ENCODE measurements around the gene GADD45G. TPM values are rescaled to one million over a fixed set of nuclear protein-coding genes. Genes with fewer than 3 reads are reported as not detected.

The GADD45G gene
- total RNA-seq, 1 donor from 2014 or later = 19.9 TPM

DNA sequence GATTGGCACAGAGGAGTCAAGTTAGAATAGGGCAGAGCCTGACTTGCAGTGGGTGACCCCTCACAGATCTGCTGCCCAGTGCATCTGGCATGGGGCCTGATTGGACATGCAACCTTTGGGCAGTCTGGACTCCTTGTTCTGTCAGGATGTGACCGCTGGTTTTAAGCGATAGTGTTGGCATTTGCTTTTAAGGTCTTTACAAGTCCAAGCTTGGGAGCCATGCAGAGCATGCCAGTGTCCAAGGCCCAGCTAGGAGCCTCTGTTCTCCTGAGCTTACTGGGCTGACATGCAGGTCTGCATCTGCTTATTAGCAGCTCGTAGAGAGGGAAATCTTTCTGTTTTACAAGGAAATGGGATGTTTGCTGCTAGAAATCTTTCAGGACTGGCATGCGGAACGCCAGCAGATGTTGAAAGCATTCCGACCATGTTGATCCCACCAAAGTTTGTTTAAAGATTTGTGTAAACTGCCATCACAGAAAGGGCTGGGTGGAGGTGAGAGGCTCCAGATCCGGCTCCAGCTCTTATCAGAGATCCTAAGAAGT lies 27.5 kb downstream of the GADD45G start:
- Mint-ChIP-seq H3K4me1 (ENCODE audit: low read depth) (no peaks in the 10 kb centered on the region), H3K27ac (no peak overlapping the region), H3K36me3 (ENCODE audit: low read depth) (no peaks in the 10 kb centered on the region), H3K27me3 (ENCODE audit: low read depth) (peaks cover 12% of the 10 kb centered on the region), H3K9me3 (no peaks in the 10 kb centered on the region), H3K4me3 (ENCODE audit: low read depth) (no peak overlapping the region)
- intact Hi-C loops (cut with micrococcal nuclease) = no loop called here
- no peak for DNase-seq (ENCODE audit: low spot score)

DNA sequence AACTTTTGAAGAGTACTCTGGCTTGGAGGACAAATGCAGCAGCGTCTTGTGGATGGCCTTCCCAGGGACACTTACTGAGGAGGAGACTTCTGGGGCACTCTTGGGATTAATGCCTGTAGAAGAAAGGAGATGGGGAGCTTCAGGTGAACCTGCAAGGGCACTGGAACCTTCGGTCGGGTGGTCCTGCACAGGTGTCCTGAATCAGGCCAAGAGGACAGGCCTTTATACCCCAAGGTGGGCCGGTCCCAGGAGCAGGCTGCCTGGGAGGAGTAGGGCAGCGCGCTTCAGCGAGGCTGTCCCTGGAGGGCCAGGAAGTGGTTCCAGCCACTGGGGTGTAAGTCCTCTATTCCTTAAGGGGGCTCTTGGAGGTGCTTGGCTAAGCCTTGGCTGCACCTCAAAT lies 27.9 kb downstream of the GADD45G start:
- intact Hi-C loops (cut with micrococcal nuclease) = no loop called here
- no peak overlapping the region for H3K27ac Mint-ChIP-seq
- H3K27me3 Mint-ChIP-seq (ENCODE audit: low read depth) = peaks cover 11% of the 10 kb centered on the region
- DNase-seq (ENCODE audit: low spot score) = no peak
- H3K4me1 Mint-ChIP-seq (ENCODE audit: low read depth) = no peaks in the 10 kb centered on the region
- H3K36me3 Mint-ChIP-seq (ENCODE audit: low read depth) = no peaks in the 10 kb centered on the region
- no peak overlapping the region for H3K4me3 Mint-ChIP-seq (ENCODE audit: low read depth)
- no peaks in the 10 kb centered on the region for H3K9me3 Mint-ChIP-seq

GRCh38 chr9:89633404-89633803 lies 28.6 kb downstream of the GADD45G start:
- Mint-ChIP-seq H3K4me1 (ENCODE audit: low read depth) (no peaks in the 10 kb centered on the region), H3K4me3 (ENCODE audit: low read depth) (no peak overlapping the region), H3K36me3 (ENCODE audit: low read depth) (no peaks in the 10 kb centered on the region), H3K27me3 (ENCODE audit: low read depth) (peaks cover 13% of the 10 kb centered on the region), H3K27ac (no peak overlapping the region), H3K9me3 (no peaks in the 10 kb centered on the region)
- intact Hi-C loops (cut with micrococcal nuclease) = no loop called here
- no peak for DNase-seq (ENCODE audit: low spot score)

GRCh38 chr9:89633920-89634319 lies 29.1 kb downstream of the GADD45G start:
- no peaks in the 10 kb centered on the region for H3K4me1 Mint-ChIP-seq (ENCODE audit: low read depth)
- H3K9me3 Mint-ChIP-seq = no peaks in the 10 kb centered on the region
- intact Hi-C loops (cut with micrococcal nuclease) = no loop called here
- H3K36me3 Mint-ChIP-seq (ENCODE audit: low read depth) = no peaks in the 10 kb centered on the region
- no peak overlapping the region for H3K4me3 Mint-ChIP-seq (ENCODE audit: low read depth)
- no peak overlapping the region for H3K27ac Mint-ChIP-seq
- no peak for DNase-seq (ENCODE audit: low spot score)
- H3K27me3 Mint-ChIP-seq (ENCODE audit: low read depth) = peaks cover 11% of the 10 kb centered on the region

GRCh38 chr9:89634995-89635742 lies 30.4 kb downstream of the GADD45G start:
- Mint-ChIP-seq H3K4me1 (ENCODE audit: low read depth) (no peaks in the 10 kb centered on the region), H3K27ac (no peak overlapping the region), H3K27me3 (ENCODE audit: low read depth) (peaks cover 6% of the 10 kb centered on the region), H3K9me3 (no peaks in the 10 kb centered on the region), H3K36me3 (ENCODE audit: low read depth) (no peaks in the 10 kb centered on the region), H3K4me3 (ENCODE audit: low read depth) (no peak overlapping the region)
- no peak for DNase-seq (ENCODE audit: low spot score)
- intact Hi-C loops (cut with micrococcal nuclease) = no loop called here

GRCh38 chr9:89635816-89636215 lies 31.0 kb downstream of the GADD45G start:
- intact Hi-C loops (cut with micrococcal nuclease) = no loop called here
- H3K4me1 Mint-ChIP-seq (ENCODE audit: low read depth) = no peaks in the 10 kb centered on the region

GRCh38 chr9:89637787-89638186 lies 33.0 kb downstream of the GADD45G start:
- intact Hi-C loops (cut with micrococcal nuclease) = no loop called here
- DNase-seq (ENCODE audit: low spot score) = no peak
- H3K36me3 Mint-ChIP-seq (ENCODE audit: low read depth) = no peaks in the 10 kb centered on the region
- peaks cover 3% of the 10 kb centered on the region for H3K4me1 Mint-ChIP-seq (ENCODE audit: low read depth)
- peaks cover 2% of the 10 kb centered on the region for H3K27me3 Mint-ChIP-seq (ENCODE audit: low read depth)
- H3K9me3 Mint-ChIP-seq = no peaks in the 10 kb centered on the region
- no peak overlapping the region for H3K27ac Mint-ChIP-seq
- no peak overlapping the region for H3K4me3 Mint-ChIP-seq (ENCODE audit: low read depth)

More at GRCh38 chr9:89635816-89636215, 31.0 kb downstream of the GADD45G start:
- Mint-ChIP-seq H3K27me3 (ENCODE audit: low read depth) (peaks cover 2% of the 10 kb centered on the region), H3K4me3 (ENCODE audit: low read depth) (no peak overlapping the region), H3K9me3 (no peaks in the 10 kb centered on the region), H3K36me3 (ENCODE audit: low read depth) (no peaks in the 10 kb centered on the region), H3K27ac (no peak overlapping the region)
- no peak for DNase-seq (ENCODE audit: low spot score)

DNA sequence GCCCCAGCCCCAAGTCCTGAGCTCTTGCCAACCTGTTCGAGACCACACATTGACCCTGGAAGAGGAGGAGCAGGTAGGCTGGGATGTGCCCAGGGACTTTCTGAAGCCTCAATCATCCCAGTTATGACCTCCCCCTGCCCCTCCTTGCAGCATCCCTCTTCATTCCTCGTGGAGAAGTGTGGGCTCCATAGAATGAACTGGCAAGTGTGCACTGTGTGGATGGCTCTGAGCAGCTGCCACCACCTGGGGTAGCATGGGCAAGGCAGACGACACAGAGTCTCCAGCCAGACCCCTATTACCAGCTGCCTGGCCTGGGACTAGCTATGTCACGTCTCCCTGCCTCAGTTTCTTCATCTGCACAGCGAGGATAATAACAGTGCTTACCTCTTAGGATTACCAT lies 33.5 kb downstream of the GADD45G start:
- H3K27me3 Mint-ChIP-seq (ENCODE audit: low read depth) = peaks cover 2% of the 10 kb centered on the region
- peaks cover 3% of the 10 kb centered on the region for H3K4me1 Mint-ChIP-seq (ENCODE audit: low read depth)
- intact Hi-C loops (cut with micrococcal nuclease) = no loop called here
- H3K27ac Mint-ChIP-seq = no peak overlapping the region
- no peak for DNase-seq (ENCODE audit: low spot score)
- H3K4me3 Mint-ChIP-seq (ENCODE audit: low read depth) = no peak overlapping the region
- H3K9me3 Mint-ChIP-seq = no peaks in the 10 kb centered on the region
- H3K36me3 Mint-ChIP-seq (ENCODE audit: low read depth) = no peaks in the 10 kb centered on the region

DNA sequence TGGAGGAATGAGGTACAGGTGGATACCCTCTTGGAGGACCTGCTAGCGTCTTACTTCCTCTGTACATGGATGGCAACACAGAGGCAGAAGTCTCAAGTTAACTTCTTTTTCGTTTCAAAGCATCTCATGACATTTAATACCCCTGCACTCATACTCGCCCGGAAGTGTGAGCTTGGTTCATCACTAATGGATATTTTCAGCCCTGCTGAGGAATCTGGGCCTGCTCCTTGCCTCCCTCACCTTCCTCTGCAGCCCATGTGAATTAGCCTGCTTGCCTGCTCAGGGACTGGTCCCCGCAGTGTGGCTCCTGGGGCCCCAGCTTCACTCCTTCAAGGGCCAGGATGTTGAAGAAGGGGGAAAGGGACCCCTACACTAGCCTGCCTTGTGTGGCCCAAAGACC lies 34.1 kb downstream of the GADD45G start:
- H3K9me3 Mint-ChIP-seq = no peaks in the 10 kb centered on the region
- intact Hi-C loops (cut with micrococcal nuclease) = no loop called here
- no peak overlapping the region for H3K4me3 Mint-ChIP-seq (ENCODE audit: low read depth)
- H3K27me3 Mint-ChIP-seq (ENCODE audit: low read depth) = peaks cover 4% of the 10 kb centered on the region
- no peaks in the 10 kb centered on the region for H3K36me3 Mint-ChIP-seq (ENCODE audit: low read depth)
- H3K27ac Mint-ChIP-seq = no peak overlapping the region
- peaks cover 3% of the 10 kb centered on the region for H3K4me1 Mint-ChIP-seq (ENCODE audit: low read depth)
- no peak for DNase-seq (ENCODE audit: low spot score)

DNA sequence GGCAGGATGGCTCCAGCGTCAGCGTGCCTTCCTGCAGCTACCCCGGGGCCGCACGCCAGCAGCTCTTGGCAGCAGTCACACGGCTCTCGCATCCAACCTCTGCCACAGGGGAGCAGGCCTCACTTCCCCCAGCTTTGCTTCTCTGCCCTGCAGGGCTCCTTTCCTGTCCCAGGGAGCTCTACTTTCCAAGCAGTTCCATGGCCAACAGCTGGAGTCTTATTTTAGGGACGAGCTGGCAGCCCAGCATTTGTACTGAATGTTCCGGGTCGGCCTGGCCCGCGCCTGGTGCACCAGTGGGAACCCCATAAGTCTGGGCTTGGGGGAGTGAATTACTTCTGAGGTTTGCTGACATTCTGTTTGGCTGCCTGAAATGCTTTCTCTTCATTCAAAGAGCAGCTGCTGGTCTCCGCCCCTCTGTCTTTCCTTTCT lies 34.6 kb downstream of the GADD45G start:
- H3K27ac Mint-ChIP-seq = no peak overlapping the region
- H3K4me1 Mint-ChIP-seq (ENCODE audit: low read depth) = peaks cover 3% of the 10 kb centered on the region
- no peaks in the 10 kb centered on the region for H3K9me3 Mint-ChIP-seq
- intact Hi-C loops (cut with micrococcal nuclease) = no loop called here
- H3K36me3 Mint-ChIP-seq (ENCODE audit: low read depth) = no peaks in the 10 kb centered on the region
- DNase-seq (ENCODE audit: low spot score) = no peak
- H3K27me3 Mint-ChIP-seq (ENCODE audit: low read depth) = peaks cover 6% of the 10 kb centered on the region
- H3K4me3 Mint-ChIP-seq (ENCODE audit: low read depth) = no peak overlapping the region

DNA sequence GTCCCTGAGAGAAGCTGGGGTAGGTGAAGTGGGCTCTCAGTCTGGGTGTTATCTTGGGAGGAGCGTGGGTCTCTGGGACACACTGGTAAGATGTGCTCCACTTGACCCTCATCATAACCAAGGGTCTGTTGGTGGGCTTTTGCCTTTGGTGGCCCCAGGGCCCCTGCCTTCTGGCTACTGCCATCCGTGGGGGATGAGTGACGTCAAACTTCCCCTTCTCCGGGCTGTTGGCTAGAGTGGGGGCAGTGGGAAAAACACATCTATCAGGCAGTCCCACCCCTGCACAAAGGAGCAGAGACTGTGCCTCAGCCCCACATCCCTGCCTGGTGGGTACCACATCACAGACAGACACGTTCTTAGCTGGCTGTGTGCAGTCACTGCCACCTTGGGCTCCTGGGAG lies 35.1 kb downstream of the GADD45G start:
- DNase-seq (ENCODE audit: low spot score) = no peak
- no peaks in the 10 kb centered on the region for H3K36me3 Mint-ChIP-seq (ENCODE audit: low read depth)
- intact Hi-C loops (cut with micrococcal nuclease) = no loop called here
- H3K4me3 Mint-ChIP-seq (ENCODE audit: low read depth) = no peak overlapping the region
- H3K27ac Mint-ChIP-seq = no peak overlapping the region
- H3K9me3 Mint-ChIP-seq = no peaks in the 10 kb centered on the region
- peaks cover 6% of the 10 kb centered on the region for H3K27me3 Mint-ChIP-seq (ENCODE audit: low read depth)
- H3K4me1 Mint-ChIP-seq (ENCODE audit: low read depth) = peaks cover 3% of the 10 kb centered on the region

DNA sequence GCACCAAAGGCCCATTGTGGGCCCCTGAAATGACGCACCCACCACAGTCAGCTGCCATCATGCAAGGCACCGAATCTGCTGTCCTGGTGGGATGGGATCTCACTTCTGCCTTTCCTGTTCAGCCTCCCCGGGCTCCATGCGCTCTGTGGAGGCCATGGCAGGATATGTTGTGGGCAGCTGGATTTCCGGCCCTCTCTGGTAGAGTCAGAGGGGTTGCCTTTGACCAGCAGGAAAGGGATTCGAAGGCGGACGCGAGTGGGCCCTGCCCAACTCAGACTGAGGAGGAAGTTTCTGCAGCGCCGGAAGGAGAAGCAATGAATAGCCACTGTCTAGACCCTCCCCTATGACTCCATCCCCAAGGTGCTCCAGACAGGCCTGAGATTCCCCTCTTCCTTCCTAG lies 35.5 kb downstream of the GADD45G start:
- Mint-ChIP-seq H3K9me3 (no peaks in the 10 kb centered on the region), H3K27me3 (ENCODE audit: low read depth) (peaks cover 8% of the 10 kb centered on the region), H3K4me3 (ENCODE audit: low read depth) (no peak overlapping the region), H3K36me3 (ENCODE audit: low read depth) (no peaks in the 10 kb centered on the region), H3K27ac (no peak overlapping the region), H3K4me1 (ENCODE audit: low read depth) (peaks cover 3% of the 10 kb centered on the region)
- no peak for DNase-seq (ENCODE audit: low spot score)
- intact Hi-C loops (cut with micrococcal nuclease) = no loop called here

GRCh38 chr9:89640801-89641200 lies 36.0 kb downstream of the GADD45G start:
- Mint-ChIP-seq H3K27ac (no peak overlapping the region), H3K4me3 (ENCODE audit: low read depth) (no peak overlapping the region), H3K4me1 (ENCODE audit: low read depth) (peaks cover 3% of the 10 kb centered on the region), H3K27me3 (ENCODE audit: low read depth) (peaks cover 10% of the 10 kb centered on the region), H3K9me3 (no peaks in the 10 kb centered on the region), H3K36me3 (ENCODE audit: low read depth) (no peaks in the 10 kb centered on the region)
- DNase-seq (ENCODE audit: low spot score) = no peak
- intact Hi-C loops (cut with micrococcal nuclease) = no loop called here

Data from activated T-helper 2 cell treated with anti-CD3 and anti-CD28 coated beads, Interferon-gamma antibody, Interleukin-2, Interleukin-4, amounts not matched to agents 10 μg/mL and 5 μg/mL and 100 μg/mL, durations not matched to agents 14 hours and 24 hours and 36 hours (primary cell).